ENCODE results near the gene ZNF385B. TPM values are rescaled to one million over a fixed set of nuclear protein-coding genes. Genes with fewer than 3 reads are reported as not detected.

ZNF385B gene
- total and polyA plus RNA-seq, 10 of the 15 experiments (the other 5 are each of a cell fraction or from before 2014, with no cell fraction given), result not detected

GRCh38 chr2:179765666-179766065, 95.7 kb downstream of the ZNF385B start:
- CTCF ChIA-PET, result no interaction called here
- FAIRE-seq, result no peak
- 25% methylated on average over 2 of the region's 2 CpGs for WGBS (ENCODE audit: insufficient coverage, insufficient replicate concordance, low lambda C conversion rate, missing lambda C conversion rate)

More at GRCh38 chr2:179765666-179766065, 95.7 kb downstream of the ZNF385B start:
- in situ Hi-C loops (cut with MboI) (loop anchor here (25.0 kb wide), 2 partner anchors 553 to 1003 kb away; no protein-coding TSS in a partner anchor), intact Hi-C loops (cut with micrococcal nuclease; ENCODE audit: unreplicated experiment) (no loop called here)
- H3K9ac ChIP-seq (ENCODE audit: control insufficient read depth, insufficient read depth, low read length), result no peak overlapping the region
- no peaks in the 10 kb centered on the region for H3K9me3 ChIP-seq (replicated peaks; ENCODE audit: control insufficient read depth, insufficient read depth, low read length)
- H3K79me2 ChIP-seq (ENCODE audit: control insufficient read depth, insufficient read depth, low read length), result no peaks in the 10 kb centered on the region
- H2AFZ ChIP-seq (ENCODE audit: control insufficient read depth, low read depth, low read length), result no peak overlapping the region
- ChIA-PET RAD21 (ENCODE audit: unreplicated experiment) (no interaction called here), SMC1A (ENCODE audit: uncharacterized antibody, unreplicated experiment) (no interaction called here), POLR2A (no interaction called here)
- H4K20me1 ChIP-seq (ENCODE audit: control insufficient read depth, insufficient read depth), result no peaks in the 10 kb centered on the region
- DNase-seq (ENCODE audit: low read depth, low spot score), result no peak
- ATAC-seq, result no peak
- no TSS peak for BruUV-seq (replicated peaks)
- no peak overlapping the region for H3K27ac ChIP-seq (ENCODE audit: control insufficient read depth, insufficient read depth)
- H3K4me3 ChIP-seq, result no peak overlapping the region
- peaks cover 0 to 2% of the 10 kb centered on the region in 2 experiments; a peak in 1 of 4 replicates for H3K27me3 ChIP-seq (replicated peaks in 1 of 2; ENCODE audit: control insufficient read depth in 2 of 2, insufficient read depth in 2 of 2, low read length in 1 of 2)
- H3K36me3 ChIP-seq (ENCODE audit: control insufficient read depth in 2 of 2, insufficient read depth in 2 of 2, low read length in 1 of 2), result no peaks in the 10 kb centered on the region
- H3K4me1 ChIP-seq (ENCODE audit: control insufficient read depth, insufficient read depth, low read length), result no peaks in the 10 kb centered on the region
- TF ChIP-seq EGR1 (IDR thresholded peaks at IDR 0.05; ENCODE audit: borderline replicate concordance in 1 of 2, low read depth in 2 of 2, low read length in 2 of 2), result no peak
- no peak for TF ChIP-seq RAD51 (IDR thresholded peaks at IDR 0.05)
- no peak for TF ChIP-seq POLR2A (IDR thresholded peaks at IDR 0.05; ENCODE audit: low read depth, low read length)
- TF ChIP-seq EP300 (IDR thresholded peaks at IDR 0.05; ENCODE audit: borderline replicate concordance in 1 of 2, control insufficient read depth in 1 of 2, low read depth in 2 of 2, low read length in 2 of 2), result no peak
- TF ChIP-seq, protein P1, sequence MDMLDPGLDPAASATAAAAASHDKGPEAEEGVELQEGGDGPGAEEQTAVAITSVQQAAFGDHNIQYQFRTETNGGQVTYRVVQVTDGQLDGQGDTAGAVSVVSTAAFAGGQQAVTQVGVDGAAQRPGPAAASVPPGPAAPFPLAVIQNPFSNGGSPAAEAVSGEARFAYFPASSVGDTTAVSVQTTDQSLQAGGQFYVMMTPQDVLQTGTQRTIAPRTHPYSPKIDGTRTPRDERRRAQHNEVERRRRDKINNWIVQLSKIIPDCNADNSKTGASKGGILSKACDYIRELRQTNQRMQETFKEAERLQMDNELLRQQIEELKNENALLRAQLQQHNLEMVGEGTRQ (IDR thresholded peaks at IDR 0.05; ENCODE audit: borderline replicate concordance, low read depth, low read length), result no peak
- no peak for TF ChIP-seq IRF5 (IDR thresholded peaks at IDR 0.05; ENCODE audit: borderline replicate concordance)
- TF ChIP-seq YBX1 (IDR thresholded peaks at IDR 0.05), result no peak
- no peak for TF ChIP-seq ZNF622 (IDR thresholded peaks at IDR 0.05)
- TF ChIP-seq RBBP5 (conservative IDR thresholded peaks at IDR 0.05), result no peak
- TF ChIP-seq HDGF (IDR thresholded peaks at IDR 0.05), result no peak
- TF ChIP-seq CHD4 (IDR thresholded peaks at IDR 0.05), result no peak
- no peak for TF ChIP-seq PAX8 (IDR thresholded peaks at IDR 0.05)
- TF ChIP-seq, protein P2, sequence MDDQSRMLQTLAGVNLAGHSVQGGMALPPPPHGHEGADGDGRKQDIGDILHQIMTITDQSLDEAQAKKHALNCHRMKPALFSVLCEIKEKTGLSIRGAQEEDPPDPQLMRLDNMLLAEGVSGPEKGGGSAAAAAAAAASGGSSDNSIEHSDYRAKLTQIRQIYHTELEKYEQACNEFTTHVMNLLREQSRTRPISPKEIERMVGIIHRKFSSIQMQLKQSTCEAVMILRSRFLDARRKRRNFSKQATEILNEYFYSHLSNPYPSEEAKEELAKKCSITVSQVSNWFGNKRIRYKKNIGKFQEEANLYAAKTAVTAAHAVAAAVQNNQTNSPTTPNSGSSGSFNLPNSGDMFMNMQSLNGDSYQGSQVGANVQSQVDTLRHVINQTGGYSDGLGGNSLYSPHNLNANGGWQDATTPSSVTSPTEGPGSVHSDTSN (IDR thresholded peaks at IDR 0.05; ENCODE audit: insufficient replicate concordance, low read depth, low read length), result no peak
- TF ChIP-seq CHD2 (IDR thresholded peaks at IDR 0.05; ENCODE audit: borderline replicate concordance, low read depth, low read length), result no peak
- no peak for TF ChIP-seq MYC (IDR thresholded peaks at IDR 0.05; ENCODE audit: insufficient read depth, insufficient read length, insufficient replicate concordance, low read length, severe bottlenecking)
- H3K4me2 ChIP-seq (ENCODE audit: control insufficient read depth, insufficient read depth), result no peak overlapping the region
